Fibroblast of peridontal ligament (primary cell): ENCODE results near the gene BMP6.
A peak's percentile ranks its signal among the peaks of the same experiment; 100 is the strongest.

Experiments
- DNase-seq: peaks from one replicate; pipeline ENCODE4 v3.0.0-alpha.2; 2010; ENCODE audit errors: extremely low read depth

BMP6 gene

GRCh38 chr6:7827142-7827541 lies 101.2 kb downstream of the BMP6 start:
- peak; percentile 58 for DNase-seq

GRCh38 chr6:7828124-7828523 lies 102.2 kb downstream of the BMP6 start:
- no peak for DNase-seq

DNA sequence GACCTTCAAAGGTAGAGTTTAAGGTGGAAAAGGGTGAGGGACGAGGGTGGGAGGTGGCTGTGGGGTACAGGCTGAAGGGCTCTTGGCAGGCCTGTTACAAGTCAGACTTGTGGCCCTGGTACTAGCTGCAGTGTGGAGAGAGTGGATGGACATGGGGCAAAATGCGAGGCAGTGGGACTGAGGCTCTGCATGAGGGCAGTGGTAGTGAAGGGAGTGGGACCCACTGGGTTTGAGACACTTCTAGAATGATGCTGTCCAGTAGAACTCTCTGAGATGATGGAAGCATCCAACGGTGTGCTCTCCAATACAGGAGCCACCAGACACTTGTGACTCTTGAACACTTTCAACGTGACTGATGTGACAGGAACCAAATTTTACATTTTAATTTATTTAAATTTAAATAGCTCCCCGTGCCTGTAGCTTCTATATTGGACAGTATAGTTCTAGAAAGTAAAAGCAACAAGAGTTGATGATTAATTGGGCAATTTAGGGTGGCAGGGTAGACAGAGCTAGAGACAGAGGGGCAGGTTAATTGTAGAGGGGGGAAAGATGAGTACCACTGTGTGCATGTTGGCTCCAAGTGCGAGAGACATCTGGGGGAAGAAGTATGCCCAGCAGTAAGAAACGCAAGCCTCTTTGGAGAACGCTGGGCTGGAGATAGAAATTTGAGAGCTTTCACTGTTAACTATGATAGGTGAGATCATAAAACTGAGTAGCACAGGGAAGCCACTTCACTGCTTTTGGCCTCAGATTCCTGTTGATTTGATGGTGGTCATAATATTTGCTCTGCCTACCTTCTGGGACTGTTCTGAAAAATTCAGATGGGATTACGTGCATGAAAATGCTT lies 107.2 kb downstream of the BMP6 start:
- DNase-seq, result no peak

- no peak for DNase-seq
These were observed 107.8 kb downstream of the BMP6 start for GRCh38 chr6:7833751-7834070.

GRCh38 chr6:7836371-7837026 lies 110.6 kb downstream of the BMP6 start:
- no peak for DNase-seq

DNA sequence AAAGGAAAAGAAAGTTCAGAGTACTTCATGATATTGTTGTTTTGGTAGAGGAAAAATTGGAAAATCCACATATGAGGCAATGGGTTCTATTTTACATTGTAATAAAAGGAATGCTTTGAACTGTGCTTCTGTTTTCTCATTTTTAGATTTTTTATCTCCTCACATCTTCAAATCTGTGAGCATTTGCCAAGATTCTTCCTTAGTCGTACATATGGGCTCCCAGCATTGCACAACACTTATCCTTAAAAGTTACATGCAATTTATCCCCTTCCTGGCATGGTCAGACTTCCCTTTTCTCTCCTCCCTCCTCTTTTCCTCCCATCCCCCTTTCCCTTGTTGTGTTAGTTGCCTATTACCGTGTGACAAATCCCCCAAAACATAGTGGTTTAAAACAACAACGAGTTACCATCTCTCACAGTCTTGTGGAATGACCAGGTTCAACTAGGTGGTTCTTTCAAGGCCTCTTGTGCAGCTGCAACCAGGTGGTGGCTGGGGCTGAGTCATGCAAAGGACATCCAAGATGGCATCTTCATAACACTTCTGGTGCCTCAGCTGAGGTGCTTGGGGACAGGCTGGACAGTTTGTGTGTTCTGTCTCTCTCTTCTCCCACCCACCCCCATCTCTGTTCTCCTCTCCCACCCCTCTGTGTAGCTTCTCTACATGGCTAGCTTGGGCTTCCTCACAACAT lies 116.0 kb downstream of the BMP6 start:
- DNase-seq, result peak; percentile 34

- peak; percentile 79 for DNase-seq
These were observed 121.3 kb downstream of the BMP6 start for GRCh38 chr6:7846966-7847818.

GRCh38 chr6:7848229-7848628 lies 122.3 kb downstream of the BMP6 start:
- no peak for DNase-seq

- DNase-seq, result no peak
These were observed 125.9 kb downstream of the BMP6 start for GRCh38 chr6:7851780-7852179.

DNA sequence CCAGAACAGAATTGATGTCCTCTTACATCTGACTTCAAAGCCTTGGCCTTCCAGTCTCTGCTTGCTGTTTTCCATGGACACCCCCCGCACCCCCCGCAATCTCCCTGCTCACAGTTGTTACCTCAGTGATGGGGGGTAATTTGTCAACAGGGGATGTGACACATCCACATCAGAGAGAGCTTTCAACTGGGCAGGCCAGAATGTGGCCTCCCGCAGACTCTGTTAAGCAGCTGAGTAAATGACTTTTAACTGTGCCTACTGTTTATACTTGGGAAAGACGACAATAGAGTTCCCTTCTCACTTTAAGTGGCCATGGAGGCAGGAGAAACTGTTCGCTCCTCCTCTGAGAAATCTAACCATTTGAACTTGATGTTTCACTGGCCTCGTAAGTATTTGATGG lies 133.7 kb downstream of the BMP6 start:
- DNase-seq, result no peak

DNA sequence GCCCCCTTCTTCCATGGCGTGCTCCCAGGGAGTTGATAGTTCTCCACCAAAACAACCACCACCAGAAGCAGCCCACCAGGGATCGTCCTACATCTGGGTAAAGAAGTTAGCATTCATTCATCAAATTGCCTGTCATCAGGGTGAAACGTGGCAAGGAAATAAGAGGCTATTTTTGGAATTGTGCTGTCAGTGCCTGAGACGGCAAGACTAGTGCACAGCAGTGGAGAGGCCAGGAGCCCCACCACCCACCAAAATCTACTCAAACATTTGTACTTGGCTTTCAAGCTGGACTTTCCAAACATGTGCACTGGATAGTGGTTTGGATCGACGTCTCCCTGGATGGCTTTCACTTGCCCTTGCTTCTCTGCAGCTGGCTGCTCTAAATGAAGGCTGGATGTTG lies 139.9 kb downstream of the BMP6 start:
- no peak for DNase-seq

- DNase-seq, result no peak
These were observed 140.6 kb downstream of the BMP6 start for GRCh38 chr6:7866526-7866925.

DNA sequence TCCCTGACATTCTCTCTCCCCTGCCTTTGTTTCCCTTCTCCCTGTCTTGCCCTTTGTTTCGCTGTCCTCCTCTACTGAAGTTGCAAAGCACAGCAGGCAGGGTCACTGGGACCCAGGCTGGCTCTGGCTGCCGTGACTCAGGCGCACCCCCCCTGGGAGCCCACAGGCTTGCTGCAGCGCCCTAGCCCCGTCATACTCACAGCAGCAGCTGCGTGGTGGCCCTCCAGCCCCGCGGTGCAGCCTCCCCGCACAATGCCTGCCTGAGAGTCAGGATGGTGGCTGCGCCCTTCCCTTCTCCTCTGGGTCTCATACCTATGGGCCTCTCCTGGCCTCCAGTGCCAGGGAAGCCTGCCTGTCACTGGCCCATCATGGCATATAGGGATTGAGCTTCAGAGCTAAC lies 143.0 kb downstream of the BMP6 start:
- no peak for DNase-seq

GRCh38 chr6:7878401-7878964 lies 152.6 kb downstream of the BMP6 start:
- no peak for DNase-seq

GRCh38 chr6:7879043-7879442 lies 153.1 kb downstream of the BMP6 start:
- DNase-seq, result no peak

DNA sequence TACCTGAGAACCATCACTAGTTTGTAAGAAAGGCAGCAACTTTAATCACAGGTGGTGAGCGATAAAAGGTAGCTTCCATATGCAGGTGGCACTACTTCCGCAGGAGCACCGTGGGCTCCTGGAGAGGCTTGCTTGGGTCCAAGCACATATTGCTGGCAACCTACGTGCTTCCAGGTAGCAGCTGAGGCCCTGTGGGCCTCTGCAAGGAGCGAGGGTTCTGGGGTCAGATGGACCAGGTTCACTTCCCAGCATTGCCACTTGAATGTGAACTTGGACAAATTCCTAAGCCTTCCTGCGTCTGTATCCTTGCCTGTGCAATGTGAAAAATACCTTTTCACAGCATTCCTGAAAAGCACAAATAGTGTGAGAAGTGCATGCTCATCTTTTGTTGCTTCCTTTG lies 153.7 kb downstream of the BMP6 start:
- DNase-seq, result no peak

- DNase-seq, result no peak
These were observed 154.2 kb downstream of the BMP6 start for GRCh38 chr6:7879980-7880717.

- DNase-seq, result no peak
These were observed 154.8 kb downstream of the BMP6 start for GRCh38 chr6:7880718-7881107.

DNA sequence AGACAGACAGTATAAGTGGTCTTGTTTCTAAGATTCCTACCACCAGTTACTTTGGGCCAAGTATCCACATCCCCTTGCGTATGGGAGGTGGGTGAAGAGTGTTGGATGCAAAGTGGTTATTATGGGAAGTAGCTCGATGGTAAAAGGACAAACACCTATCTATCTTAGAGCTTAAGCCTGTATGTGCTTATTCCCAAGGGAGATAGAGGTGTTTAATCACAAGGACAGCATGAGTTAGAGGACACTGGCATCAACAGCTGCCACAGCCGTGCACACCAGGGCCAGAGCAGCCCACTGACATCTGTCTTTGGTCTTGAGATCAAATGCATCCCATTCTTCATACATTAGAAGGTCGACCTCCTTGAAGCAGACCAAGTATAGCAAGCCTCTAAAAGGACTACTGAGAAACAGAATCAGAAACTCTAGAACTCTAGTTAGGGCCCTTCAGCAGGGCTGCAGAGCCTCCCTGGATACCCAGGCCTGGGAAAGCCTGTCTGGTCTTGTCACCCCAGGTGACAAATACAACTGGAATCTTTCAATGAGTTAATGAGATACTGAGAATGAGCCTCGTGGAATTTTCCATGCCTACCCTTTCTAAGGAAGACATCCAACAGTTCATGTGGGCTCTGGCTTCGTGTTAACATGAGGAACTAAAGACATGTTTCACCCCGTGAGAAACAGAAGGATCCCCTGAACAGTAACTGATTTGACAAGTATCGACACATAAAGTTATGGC lies 156.0 kb downstream of the BMP6 start:
- no peak for DNase-seq

DNA sequence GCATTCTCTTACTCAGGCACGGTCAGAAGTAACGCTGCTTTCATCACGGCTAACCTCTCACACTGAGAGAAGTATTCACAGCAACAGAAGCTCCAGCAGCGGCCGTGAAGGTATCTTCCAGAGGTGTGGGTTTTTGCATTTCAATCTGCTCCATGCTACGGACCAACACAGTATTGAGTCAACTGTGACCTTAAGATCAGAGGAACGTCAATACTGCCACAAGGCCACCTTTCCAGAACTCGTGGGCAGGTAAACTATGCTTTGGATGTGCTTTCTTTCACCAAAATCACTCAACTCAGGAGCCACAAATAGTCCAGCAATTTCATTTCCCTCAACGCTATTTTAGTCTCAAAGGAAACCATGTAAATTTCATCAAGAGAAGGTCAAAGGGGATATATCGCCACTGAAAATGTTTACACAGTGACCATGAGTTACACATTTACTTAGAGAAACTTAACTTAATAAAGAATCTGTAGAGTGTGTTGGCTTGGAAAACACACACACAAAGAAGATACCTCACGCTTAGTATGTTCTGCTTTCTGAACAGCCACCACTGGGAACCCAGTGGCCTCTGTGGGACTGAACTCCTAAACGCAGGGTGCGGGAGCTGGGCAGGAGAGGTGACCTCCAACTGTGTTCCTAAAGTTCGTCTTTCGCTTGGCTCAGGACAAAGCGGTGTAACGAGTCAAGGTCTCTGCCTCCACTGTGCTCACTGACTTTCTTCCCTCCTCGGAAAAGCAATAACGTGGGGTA lies 156.8 kb downstream of the BMP6 start:
- DNase-seq, result no peak
